Stomach (tissue), 9 donors: ENCODE data around the gene MAGIX. TPM values are rescaled to one million over a fixed set of nuclear protein-coding genes. Genes with fewer than 3 reads are reported as not detected.

ENCODE experiments used
- DNase-seq, 2 donors: peaks; one replicate each; pipeline versions ENCODE4 v3.0.0 to v3.0.0-alpha.2; 2013 to 2019
- H3K27ac ChIP-seq, 5 donors: fragments of 200-600 bp in 4 of 5; sonication (generic) in 4 of 5; one replicate each; pipeline ENCODE4 v1.5.1; 2013 to 2019; ENCODE audit warnings: mild to moderate bottlenecking in 1 of 5, moderate library complexity in 1 of 5
- H3K27me3 ChIP-seq, 3 donors: fragments of 200-600 bp; sonication (generic); one replicate each; pipeline ENCODE4 v1.5.1; 2017 to 2019; ENCODE audit warnings: mixed run types in 1 of 3
- H3K36me3 ChIP-seq, 4 donors: fragments of 200-600 bp; sonication (generic); 1 replicate in 3 of 4; 2 replicates in 1 of 4; pipeline ENCODE4 v1.5.1; 2016 to 2019
- H3K4me1 ChIP-seq, 4 donors: fragments of 200-600 bp; sonication (generic); one replicate each; pipeline ENCODE4 v1.5.1; 2016 to 2019
- H3K4me3 ChIP-seq, 4 donors: fragments of 200-600 bp; sonication (generic) in 3 of 4; one replicate each; pipeline ENCODE4 v1.5.1; 2016 to 2019; ENCODE audit warnings: mild to moderate bottlenecking in 1 of 4
- H3K9me3 ChIP-seq, 4 donors: fragments of 200-600 bp; sonication (generic); one replicate each; pipeline ENCODE4 v1.5.1; 2016 to 2019
- EP300 ChIP-seq: sonication (generic); formaldehyde crosslinking; IDR thresholded peaks from one replicate; pipeline ENCODE4 v1.6.1; 2017; ENCODE audit warnings: antibody characterized with exemption
- POLR2A ChIP-seq, 4 donors: fragments of 450-650 bp; IDR thresholded peaks; one replicate each; pipeline ENCODE4 v1.6.1; 2016; ENCODE audit warnings: antibody characterized with exemption in 4 of 4, control low read depth in 2 of 4, mild to moderate bottlenecking in 1 of 4, moderate library complexity in 1 of 4
- POLR2AphosphoS5 ChIP-seq, 3 donors: sonication (generic); formaldehyde crosslinking; IDR thresholded peaks; one replicate each; pipeline ENCODE4 v1.6.1; 2016; ENCODE audit warnings: antibody characterized with exemption in 3 of 3
- WGBS, 5 donors: extraction: QIAGEN DNeasy Blood & Tissue Kit in 3 of 5; methylation state at CpG; one replicate each; pipeline versions ENCODE4 v1.1.5 to v1.1.7; 2013 to 2018; 5-methylcytosine and 5-hydroxymethylcytosine counted together
- intact Hi-C: fragments of 100-400 bp; cut with DNase I; formaldehyde crosslinking; loops from one replicate; pipeline ENCODE4 v1.15.1; 2023; ENCODE audit warnings: low total_unique reads
- polyA plus RNA-seq, 3 donors: library from polyadenylated mRNA; stranded (reverse); fragments of 200-250 nt; gene quantifications; one replicate each; pipeline ENCODE4 v1.2.3, GENCODE V29; 2013
- total RNA-seq, 5 donors: library from RNA; depleted of rRNA; stranded (reverse); fragments of >200 nt; gene quantifications; one replicate each; pipeline versions ENCODE4 v1.1.0 to v1.2.3, GENCODE V29; 2014 to 2016
- TF ChIP-seq, protein P1 (sequence below), 7 experiments: fragments of 450-650 bp in 4 of 7; fragments of 200-600 bp in 3 of 7; sonication (generic) in 3 of 7; IDR thresholded peaks; one replicate each; pipeline ENCODE4 v1.5.1; 2016 to 2019; ENCODE audit warnings: antibody characterized with exemption in 7 of 7, control low read depth in 2 of 7, mild to moderate bottlenecking in 1 of 7
- donor health status: healthy with polysubstance abuse.
- donor health status: Bipolar disorder and iron deficiency.
- donor health status: healthy.

The MAGIX gene
- total and polyA plus RNA-seq, 8 donors = 4.7 to 43.2 (median 25.2) TPM

DNA sequence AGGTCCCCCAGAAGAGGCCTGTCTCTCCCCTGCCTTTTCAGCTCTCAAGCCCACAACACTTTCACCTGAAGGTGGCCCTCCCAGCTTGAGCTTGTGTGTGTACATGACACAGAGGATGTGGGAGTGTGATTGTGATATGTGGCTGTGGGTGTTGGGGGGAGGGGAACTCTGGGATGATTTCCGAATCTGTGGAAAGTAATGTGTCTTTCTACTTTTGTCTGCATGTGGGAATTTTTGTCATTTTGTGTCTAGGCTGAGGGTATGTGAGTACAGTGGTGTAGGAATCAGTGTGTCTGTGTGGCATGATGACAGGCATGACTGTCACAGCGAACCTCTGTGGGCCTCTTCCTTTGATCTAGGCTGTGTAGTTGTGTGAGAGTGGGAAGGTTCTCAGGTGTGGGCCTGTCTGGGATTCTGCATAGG lies 31.0 kb downstream of the MAGIX start:
- intact Hi-C loops = no loop called here
- Histone ChIP-seq H3K27me3 (peaks cover 0 to under 1% (median 0%) of the 10 kb centered on the region in 3 donors), H3K4me1 (peaks cover 0 to 18% (median 12%) of the 10 kb centered on the region in 4 donors), H3K36me3 (no peaks in the 10 kb centered on the region), H3K27ac (no peak overlapping the region), H3K9me3 (peaks cover 0 to 8% (median 3%) of the 10 kb centered on the region in 4 donors), H3K4me3 (no peak overlapping the region)
- no peak for DNase-seq
- WGBS, 5 donors = 51 to 100% (median 78%) methylated on average over 1 to 2 of the region's 2 CpGs
- no peak for TF ChIP-seq POLR2AphosphoS5 (IDR thresholded peaks at IDR 0.05)
- TF ChIP-seq EP300 = no peak
- no peak for TF ChIP-seq POLR2A (IDR thresholded peaks at IDR 0.05)
- TF ChIP-seq, protein P1, sequence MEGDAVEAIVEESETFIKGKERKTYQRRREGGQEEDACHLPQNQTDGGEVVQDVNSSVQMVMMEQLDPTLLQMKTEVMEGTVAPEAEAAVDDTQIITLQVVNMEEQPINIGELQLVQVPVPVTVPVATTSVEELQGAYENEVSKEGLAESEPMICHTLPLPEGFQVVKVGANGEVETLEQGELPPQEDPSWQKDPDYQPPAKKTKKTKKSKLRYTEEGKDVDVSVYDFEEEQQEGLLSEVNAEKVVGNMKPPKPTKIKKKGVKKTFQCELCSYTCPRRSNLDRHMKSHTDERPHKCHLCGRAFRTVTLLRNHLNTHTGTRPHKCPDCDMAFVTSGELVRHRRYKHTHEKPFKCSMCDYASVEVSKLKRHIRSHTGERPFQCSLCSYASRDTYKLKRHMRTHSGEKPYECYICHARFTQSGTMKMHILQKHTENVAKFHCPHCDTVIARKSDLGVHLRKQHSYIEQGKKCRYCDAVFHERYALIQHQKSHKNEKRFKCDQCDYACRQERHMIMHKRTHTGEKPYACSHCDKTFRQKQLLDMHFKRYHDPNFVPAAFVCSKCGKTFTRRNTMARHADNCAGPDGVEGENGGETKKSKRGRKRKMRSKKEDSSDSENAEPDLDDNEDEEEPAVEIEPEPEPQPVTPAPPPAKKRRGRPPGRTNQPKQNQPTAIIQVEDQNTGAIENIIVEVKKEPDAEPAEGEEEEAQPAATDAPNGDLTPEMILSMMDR (IDR thresholded peaks at IDR 0.05) = no peak

DNA sequence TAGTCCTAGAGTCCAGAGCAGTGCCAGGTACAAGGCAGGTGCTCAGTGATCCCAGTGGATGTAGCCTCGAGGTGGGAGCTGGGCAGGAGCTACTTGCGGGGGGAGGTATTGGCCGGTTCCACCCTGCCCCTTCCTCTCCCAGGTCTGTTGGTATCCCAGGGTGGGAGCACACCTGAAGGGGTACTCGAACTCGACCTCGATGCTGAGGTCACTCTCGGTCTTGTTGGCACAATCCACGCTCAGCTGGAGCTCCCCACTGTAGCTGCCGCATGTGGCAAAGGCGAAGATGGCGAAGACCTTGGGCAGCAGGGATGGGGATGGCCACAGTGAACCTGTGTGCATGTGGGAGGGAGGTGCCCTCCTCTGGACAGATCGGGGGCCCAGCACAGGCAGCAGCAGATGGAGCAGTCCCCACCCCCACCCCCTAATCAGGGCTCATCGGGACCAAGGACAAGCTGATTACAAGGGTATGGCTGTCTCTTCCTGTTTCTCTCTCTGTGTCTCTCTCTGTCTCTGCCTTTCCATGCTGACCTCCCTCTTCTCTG lies 35.1 kb downstream of the MAGIX start:
- DNase-seq = no peak
- WGBS, 5 donors = 58 to 79% (median 73%) methylated on average over 5 to 13 of the region's 13 CpGs
- peaks cover 0 to 9% (median 0%) of the 10 kb centered on the region in 3 donors for H3K27me3 ChIP-seq

DNA sequence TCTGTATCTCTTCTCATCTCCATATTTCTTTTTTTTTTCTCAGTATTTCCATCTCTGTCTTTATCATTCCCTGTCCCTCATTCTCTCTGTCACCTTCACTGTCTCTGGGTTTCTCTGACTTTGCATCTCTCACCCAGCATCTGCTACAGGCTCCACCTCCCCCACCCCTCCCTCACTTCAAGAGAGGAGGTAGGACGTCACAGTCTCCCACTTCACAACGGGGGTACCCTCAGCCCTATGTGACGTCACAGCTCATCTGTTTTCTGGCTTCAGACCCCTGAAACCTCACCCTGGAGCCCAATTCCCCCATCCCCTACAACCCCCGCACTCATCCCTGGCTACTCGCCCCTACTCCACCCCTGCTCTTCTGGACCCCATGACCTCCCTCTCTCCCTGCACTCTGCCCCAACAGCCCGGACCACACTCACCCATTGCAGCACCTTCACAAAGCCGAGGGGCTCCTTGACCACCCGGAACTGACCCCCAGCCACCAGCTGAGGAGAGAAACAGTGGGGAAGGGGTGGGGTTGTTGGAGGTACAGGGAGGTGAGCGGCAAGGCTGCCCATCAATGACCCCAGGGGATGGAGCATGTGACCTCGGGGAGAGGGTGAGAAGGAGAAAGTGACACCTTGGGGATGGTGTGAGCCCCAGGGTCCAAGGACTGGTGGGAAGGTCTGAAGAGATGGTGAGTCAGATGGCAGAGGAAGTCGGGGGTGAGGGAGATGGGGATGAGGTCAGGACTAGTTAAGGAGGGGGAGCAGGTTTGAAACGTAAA lies 36.2 kb downstream of the MAGIX start:
- no peak overlapping the region for H3K4me3 ChIP-seq
- no peaks in the 10 kb centered on the region for H3K36me3 ChIP-seq
- intact Hi-C loops = no loop called here
- H3K27me3 ChIP-seq = peaks cover 0 to 9% (median 0%) of the 10 kb centered on the region in 3 donors
- no peaks in the 10 kb centered on the region for H3K9me3 ChIP-seq
- 11 to 45% (median 15%) methylated on average over 12 of the region's 12 CpGs for WGBS, 5 donors
- TF ChIP-seq, protein P1 (IDR thresholded peaks at IDR 0.05) = no peak
- TF ChIP-seq EP300 (no peak), POLR2AphosphoS5 (IDR thresholded peaks at IDR 0.05) (no peak), POLR2A (IDR thresholded peaks at IDR 0.05) (no peak)
- DNase-seq = no peak
- H3K4me1 ChIP-seq = peaks cover 0 to 22% (median 10%) of the 10 kb centered on the region in 4 donors
- H3K27ac ChIP-seq = no peak overlapping the region

More for the DNA sequence above, 35.1 kb downstream of the MAGIX start:
- Histone ChIP-seq H3K36me3 (no peaks in the 10 kb centered on the region), H3K9me3 (no peaks in the 10 kb centered on the region), H3K4me3 (no peak overlapping the region), H3K27ac (no peak overlapping the region), H3K4me1 (peaks cover 0 to 25% (median 10%) of the 10 kb centered on the region in 4 donors)
- TF ChIP-seq POLR2A (IDR thresholded peaks at IDR 0.05) (no peak), EP300 (no peak), POLR2AphosphoS5 (IDR thresholded peaks at IDR 0.05) (no peak)
- TF ChIP-seq, protein P1 (IDR thresholded peaks at IDR 0.05) = no peak
- intact Hi-C loops = no loop called here

DNA sequence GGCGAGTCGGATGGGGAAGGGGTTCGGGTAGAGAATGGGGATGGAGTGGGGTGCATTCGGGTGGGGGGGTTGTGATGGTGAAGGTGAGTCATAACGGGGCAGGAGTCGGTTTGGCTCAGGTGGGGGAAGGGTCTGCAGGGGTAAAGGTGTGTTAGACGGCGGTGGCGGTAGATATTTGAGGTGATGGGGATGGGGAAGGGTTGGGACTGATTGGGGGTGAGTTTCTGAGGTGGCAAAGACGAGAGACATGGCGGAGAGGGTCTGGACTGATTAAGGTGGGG lies 36.7 kb downstream of the MAGIX start:
- peaks cover 0 to 9% (median 0%) of the 10 kb centered on the region in 3 donors for H3K27me3 ChIP-seq
- H3K4me3 ChIP-seq = peak overlapping the region in 1 of 4 donors; percentile 44
- 4 to 48% (median 13%) methylated on average over 11 of the region's 11 CpGs for WGBS, 5 donors
- no peaks in the 10 kb centered on the region for H3K36me3 ChIP-seq
- H3K27ac ChIP-seq = no peak overlapping the region
- no peaks in the 10 kb centered on the region for H3K9me3 ChIP-seq
- H3K4me1 ChIP-seq = peaks cover 0 to 22% (median 10%) of the 10 kb centered on the region in 4 donors
- TF ChIP-seq POLR2AphosphoS5 (IDR thresholded peaks at IDR 0.05) (no peak), POLR2A (IDR thresholded peaks at IDR 0.05) (no peak), EP300 (no peak)
- TF ChIP-seq, protein P1 (IDR thresholded peaks at IDR 0.05) = no peak
- no peak for DNase-seq
- intact Hi-C loops = no loop called here
